GM19395 (cell line): ENCODE measurements around the gene STEAP2.
"Not testable (repeated sequence)": the region's sequence is repeated elsewhere in the genome, so short reads cannot be mapped to it uniquely, and the experiment has no call there.

Experiments used
- ATAC-seq: cut with Tn5 transposase; IDR thresholded peaks from one replicate; pipeline ENCODE4 v1.9.1; 2021; ENCODE audit warnings: mild to moderate bottlenecking, moderate library complexity; ENCODE audit not compliant: unreplicated experiment

Gene STEAP2

DNA sequence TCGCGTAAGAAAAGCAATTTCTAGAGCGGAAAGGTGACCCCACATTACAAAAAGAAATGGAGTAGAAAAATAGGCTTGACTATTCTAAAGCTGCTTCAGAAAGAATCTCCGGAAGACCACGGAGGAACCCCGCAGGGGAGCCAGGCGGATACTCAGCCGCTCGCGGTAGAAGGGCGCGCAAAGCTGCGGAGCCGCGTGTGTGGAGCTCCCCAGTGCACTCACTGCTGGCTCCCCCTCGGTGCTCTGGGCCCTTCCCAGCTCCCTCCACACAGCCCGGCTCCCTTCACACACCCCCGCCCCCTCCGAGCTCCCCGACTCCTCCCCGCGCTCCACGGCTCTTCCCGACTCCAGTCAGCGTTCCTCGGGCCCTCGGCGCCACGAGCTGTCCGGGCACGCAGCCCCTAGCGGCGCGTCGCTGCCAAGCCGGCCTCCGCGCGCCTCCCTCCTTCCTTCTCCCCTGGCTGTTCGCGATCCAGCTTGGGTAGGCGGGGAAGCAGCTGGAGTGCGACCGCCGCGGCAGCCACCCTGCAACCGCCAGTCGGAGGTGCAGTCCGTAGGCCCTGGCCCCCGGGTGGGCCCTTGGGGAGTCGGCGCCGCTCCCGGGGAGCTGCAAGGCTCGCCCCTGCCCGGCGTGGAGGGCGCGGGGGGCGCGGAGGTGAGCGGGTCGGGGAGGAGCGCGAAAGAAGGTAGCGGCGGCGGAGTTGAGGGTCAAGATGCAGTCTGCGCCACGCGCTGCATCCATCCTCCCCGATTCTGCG, at the start of gene STEAP2:
Gene STEAP2 (plus strand): TSS at position 350 of the 758 bp plus-strand sequence. CDS start 13,343 bp downstream, outside the sequence.
- ATAC-seq, result peak; percentile 93

DNA sequence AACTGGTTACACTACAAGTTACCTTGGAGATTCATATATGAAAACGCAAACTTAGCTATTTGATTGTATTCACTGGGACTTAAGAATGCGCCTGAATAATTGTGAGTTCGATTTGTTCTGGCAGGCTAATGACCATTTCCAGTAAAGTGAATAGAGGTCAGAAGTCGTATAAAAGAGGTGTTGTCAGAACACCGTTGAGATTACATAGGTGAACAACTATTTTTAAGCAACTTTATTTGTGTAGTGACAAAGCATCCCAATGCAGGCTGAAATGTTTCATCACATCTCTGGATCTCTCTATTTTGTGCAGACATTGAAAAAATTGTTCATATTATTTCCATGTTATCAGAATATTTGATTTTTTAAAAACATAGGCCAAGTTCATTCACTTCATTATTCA, 48.0 kb upstream of the STEAP2 start:
- no peak for ATAC-seq

DNA sequence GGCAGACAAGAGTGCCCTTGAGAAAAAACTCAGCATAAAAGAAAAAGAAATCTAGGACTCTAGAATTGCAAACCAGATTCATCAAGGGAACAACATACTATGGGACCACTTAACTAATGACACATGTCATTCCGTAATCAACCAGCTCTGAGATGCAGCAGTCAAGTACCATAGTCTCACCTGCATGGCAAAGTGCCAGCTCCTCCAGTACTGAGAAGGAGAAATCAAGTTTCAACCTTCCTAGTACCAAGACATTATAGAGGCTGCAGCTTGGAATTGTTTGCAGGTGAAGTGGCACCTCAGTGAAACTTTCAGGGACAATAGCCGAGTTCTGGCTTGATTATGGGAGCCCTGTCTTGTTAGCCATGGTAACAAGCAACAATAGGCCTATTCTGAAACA, 45.8 kb upstream of the STEAP2 start:
- ATAC-seq, result no peak

DNA sequence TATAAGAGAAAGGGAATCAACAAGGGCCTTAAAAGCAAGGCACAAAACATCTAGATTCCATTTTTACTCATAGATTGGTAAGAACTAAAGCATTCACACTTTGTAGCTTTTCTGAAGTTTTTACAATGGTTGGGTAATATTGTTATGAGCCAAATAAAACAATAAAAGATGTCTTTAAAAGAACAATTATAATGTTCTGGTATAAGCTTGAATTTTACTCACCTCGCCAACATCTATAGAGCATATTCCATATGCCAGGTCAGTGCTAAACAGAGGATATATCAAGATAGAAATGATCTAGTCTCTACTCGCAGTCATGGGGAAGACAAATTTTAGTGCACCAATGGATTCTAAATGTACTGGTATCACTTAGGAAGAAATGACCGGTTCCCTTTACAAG, 45.4 kb upstream of the STEAP2 start:
- ATAC-seq, result no peak

DNA sequence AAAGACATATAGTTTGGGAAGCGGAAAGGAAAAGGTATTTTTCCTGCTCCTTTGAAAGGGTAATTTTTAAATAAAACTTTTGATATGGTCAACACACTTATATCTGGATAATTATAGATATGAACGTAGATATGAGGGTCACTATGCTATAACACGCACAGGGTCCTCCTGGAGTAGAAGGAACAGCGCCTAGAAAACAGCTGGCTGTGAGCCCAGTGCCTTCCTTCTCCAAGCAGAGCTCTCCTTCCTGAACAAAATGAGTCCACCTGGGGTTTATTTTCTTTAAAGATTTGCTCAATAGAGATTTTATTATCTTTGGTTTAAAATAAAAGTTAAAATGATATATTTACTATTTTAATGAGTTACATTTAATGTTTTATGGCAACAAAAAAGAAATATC, 44.2 kb upstream of the STEAP2 start:
- no peak for ATAC-seq

GRCh38 chr7:90169891-90170290, 41.6 kb upstream of the STEAP2 start:
- ATAC-seq, result no peak

DNA sequence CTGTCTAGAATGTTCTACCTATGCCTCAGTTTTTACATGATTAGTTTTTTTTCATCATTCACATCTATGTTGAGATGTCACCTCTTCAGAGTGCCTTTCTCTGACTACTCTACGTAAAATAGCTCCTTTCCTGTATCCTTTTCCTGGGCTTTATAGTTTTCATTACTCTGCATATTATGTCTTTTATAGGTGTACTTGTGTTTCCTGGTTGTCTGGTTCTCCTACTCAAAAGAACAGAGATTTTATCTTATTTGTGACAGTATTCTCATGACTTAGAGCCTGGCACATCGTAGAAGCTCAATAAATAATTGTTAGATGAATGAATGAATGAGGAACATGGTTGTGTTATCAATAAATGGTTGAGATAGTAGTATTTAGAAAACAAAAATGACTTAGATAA, 39.4 kb upstream of the STEAP2 start:
- ATAC-seq, result no peak

DNA sequence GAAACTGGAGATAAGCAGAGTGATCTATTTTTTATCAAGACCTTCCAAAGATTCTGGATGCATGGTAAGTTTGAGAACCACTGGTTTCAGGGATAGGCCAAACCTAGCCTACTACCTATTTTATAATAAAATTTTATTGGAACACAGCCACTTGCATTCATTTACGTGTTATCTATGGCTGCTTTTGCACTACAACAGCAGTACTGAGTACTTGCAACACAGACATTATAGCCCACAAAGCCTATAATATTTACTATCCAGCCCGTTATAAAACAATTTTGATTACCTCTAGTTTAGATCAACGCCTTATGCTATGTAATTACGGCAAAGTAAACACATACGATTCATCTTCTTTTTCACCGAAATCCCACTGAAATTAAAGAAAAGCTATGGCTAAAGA, 38.9 kb upstream of the STEAP2 start:
- no peak for ATAC-seq

DNA sequence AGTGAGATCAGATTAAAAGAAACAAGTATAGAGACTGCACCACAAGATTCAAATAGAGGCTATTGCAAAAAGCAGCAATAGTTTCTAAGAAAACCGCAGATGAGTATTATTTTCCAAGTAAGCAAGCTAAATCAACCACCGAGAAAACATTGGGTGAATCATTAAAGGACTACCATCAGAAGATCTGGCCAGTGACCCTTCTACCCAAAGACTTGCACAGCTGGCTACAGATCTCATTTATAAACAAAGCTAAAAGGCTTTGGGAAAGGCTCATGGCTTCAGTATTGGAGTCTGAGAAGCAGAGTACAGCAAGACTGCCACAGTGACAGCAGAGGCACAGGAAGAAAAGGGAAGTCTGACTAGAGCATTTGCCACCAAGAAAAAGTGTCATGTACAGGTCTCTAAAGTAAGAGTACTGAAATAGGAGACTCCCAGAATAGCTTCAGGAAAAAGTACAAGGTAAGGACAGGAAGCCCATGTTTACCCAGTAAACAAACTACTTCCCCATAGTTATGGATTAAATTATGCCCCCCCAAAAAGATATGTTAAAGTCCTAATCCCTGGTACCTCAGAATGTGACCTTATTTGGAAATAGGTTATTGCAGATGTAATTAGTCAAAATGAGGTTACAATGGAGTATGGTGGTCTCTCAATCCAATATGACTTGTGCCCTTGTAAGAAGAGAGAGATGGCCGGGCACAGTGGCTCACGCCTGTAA, 38.3 kb upstream of the STEAP2 start:
- peak; percentile 97 for ATAC-seq

DNA sequence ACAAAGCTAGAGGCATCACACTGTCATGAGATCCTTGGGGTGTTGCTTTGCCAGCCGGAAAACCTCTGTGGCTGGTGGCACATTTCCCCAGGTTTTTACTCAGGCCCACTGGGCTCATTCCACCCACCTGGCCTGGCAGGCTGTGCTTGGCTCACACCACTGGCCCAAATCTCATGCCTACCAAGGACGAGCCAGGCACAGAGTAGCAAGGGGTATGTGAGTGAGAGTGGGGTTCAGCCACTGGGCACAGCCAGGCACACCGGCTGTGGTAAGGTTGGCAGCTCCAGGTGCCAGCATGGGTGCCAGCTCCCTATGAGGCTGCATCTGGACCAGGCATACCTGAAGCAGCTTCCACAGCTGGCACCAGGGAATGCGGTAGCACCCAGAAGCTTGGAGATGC, 35.9 kb upstream of the STEAP2 start:
- no peak for ATAC-seq

GRCh38 chr7:90176195-90176594, 35.3 kb upstream of the STEAP2 start:
- no peak for ATAC-seq

DNA sequence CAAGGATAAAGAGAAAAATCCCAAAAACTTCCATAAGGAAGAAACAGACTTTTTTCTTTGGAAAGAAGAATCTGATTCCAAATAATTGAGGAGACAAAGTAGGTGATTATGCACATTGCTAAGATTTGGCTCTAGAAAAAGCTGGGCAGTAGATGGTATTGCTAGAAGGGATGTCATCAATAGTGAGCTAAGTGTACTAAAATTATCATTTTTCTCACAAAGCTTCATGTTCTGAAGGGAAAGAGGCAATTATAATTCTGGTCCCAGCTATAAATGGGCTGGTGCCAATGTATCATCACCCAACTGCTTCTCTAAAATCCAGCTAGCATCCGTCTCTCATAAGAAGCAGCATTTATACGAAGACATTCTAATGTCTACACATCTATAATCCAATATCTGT, 33.4 kb upstream of the STEAP2 start:
- no peak for ATAC-seq

DNA sequence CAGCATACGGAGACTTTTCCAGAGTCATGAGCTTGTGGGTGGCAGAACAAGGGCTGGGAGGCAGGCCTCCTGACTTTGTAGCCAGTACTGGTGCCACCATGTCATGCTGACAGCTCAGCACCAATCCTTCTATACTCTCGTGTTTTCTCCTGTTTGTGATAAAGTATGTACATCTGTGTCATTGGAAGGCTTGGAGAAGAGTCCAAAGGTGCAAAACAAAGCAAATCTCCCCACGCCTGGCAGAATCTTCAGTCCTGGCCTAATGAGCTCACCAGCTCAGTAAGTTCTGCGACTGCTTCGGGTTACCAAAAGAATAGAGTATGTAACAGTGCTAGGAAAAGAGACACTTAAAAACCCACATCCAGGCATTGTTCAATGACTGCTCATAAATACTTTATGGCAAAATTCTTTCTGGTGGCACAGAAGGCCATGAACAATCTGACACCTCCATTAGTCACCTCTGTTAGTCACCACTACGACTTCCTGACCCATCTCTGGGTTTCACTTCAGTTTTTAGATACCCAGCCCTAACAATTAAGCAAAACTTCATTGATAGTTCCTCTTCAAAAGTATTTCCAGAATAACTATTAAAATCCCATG, 32.8 kb upstream of the STEAP2 start:
- ATAC-seq, result peak; percentile 99

DNA sequence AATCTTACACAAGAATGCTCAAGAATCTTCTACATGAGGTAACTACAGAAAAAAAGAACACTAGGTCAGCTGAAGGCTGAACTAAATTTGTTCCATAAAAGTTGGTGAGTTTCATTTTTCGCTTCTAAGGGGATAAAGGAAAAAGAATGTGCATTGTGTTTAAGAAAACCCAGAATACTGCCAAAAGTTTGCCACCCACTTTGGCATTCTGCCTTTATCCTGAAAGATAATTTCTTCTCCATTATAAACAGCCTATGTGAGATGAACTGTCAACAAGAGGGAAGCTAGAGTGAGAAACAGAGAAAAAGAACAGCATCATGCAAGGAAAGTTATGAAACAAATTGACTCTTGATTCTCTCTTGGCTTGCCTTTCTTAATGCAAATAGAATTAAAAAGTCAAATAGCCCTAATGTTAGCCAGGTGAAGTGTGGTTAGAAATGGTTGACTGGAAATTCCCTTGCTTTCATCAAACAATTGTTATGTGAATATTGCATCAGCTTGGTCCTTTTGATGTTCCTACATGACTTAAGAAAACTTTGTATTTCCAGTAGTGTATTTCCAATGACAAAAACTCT, 31.4 kb upstream of the STEAP2 start:
- ATAC-seq, result no peak

DNA sequence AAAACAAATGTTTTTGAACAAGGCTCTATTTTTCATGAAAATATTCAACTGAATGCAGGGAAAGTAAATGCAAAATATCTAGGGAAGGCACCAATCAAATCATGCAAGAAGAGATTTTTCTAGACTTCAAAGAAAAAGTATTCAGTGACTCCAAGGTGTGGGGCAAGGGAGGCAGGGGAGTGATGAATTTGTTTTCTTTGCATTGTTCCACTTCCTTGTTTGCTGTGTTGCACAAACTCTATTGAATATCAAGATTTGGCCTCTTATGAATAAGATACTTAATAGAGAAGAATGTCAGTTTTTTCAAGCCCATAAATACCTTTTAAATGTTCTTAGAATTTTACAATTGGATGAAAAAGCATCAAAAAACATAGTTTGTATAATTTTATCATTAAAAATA, 30.9 kb upstream of the STEAP2 start:
- no peak for ATAC-seq

GRCh38 chr7:90181485-90181884, 30.1 kb upstream of the STEAP2 start:
- no peak for ATAC-seq

- ATAC-seq, result not testable (repeated sequence)
Observed at GRCh38 chr7:90186290-90186689, 25.2 kb upstream of the STEAP2 start.

- ATAC-seq, result no peak
Observed at GRCh38 chr7:90187507-90188050, 24.0 kb upstream of the STEAP2 start.

DNA sequence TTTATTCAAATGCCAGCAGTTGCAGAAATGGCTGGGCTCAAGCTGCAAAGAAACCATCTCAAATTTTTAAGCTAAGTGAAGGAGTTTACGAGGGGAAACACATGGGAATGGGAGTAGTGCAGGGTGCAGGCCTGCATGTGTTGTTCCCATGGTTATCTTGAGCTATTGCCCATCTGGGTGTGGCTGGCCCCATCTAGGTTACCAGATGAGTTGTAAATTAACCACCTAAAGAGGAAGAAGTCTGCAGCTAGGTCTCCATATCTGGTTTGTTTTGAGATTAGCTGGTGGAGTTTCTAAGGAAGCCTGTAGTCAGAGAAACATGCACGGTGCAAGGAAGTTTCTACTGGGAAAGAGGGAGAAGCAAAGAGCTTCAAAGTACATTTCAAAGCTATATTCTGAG, 23.3 kb upstream of the STEAP2 start:
- ATAC-seq, result peak; percentile 93

DNA sequence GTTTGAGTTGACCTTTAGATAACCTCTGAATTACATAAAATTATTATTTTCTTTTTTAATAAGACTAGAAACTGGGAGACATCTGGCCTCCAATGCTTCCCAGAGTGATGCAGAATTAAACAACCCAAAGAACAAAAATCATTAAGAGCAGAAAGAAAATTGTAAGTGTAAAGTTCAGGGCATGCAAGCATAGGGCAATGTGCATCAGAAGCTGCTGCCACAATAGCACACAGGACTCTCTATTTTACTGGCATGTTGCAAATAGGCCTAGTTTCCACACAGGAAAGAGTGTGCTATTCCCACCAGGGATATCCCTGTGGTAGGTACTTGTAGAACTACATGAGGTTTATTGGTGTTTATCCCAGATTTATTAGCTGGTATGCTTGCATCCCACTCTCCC, 20.5 kb upstream of the STEAP2 start:
- no peak for ATAC-seq

DNA sequence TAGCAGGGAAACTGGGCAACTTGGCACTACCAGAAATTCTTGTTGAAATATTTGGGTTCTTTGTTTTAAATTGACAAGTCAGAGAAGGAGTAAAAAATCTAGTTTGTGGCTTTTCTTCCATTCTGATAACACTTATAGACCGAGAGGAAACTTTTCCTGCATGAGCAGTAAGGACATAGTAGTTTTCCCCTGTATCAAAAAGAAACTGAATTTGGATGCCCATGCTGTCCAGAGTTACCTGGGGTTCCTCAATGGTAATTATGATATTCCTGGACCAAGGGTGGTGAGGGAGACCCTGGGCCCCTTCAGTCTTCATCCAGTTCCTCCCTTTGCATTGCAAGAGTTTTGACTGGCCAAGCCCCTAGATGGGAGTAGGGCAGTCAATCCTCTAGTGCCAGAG, 19.9 kb upstream of the STEAP2 start:
- no peak for ATAC-seq
